GM23338 (cell line): ENCODE results near the gene ALG9. TPM values are rescaled to one million over a fixed set of nuclear protein-coding genes. Genes with fewer than 3 reads are reported as not detected.

ENCODE experiments used
- ATAC-seq: fragments of 200-7000 bp; cut with Tn5 transposase; 3 replicates; pipeline ENCODE4 v1.9.1; 2020
- DNase-seq: peaks from one replicate; pipeline ENCODE4 v3.0.0-alpha.2; 2015; ENCODE audit warnings: low spot score
- H2AFZ ChIP-seq: fragments of 200-600 bp; sonication (generic); 2 replicates; pipeline ENCODE4 v1.8.0; 2016; ENCODE audit warnings: antibody characterized with exemption, mild to moderate bottlenecking, moderate library complexity
- H3F3A ChIP-seq: fragments of 200-600 bp; sonication (generic); replicated peaks from 2 replicates; pipeline ENCODE4 v1.8.0; 2017; ENCODE audit warnings: antibody characterized with exemption, mixed run types, low read depth
- H3K27ac ChIP-seq: fragments of 200-600 bp; sonication (generic); 2 replicates; pipeline ENCODE4 v1.6.1; 2016; ENCODE audit warnings: low read depth
- H3K27me3 ChIP-seq: fragments of 200-600 bp; sonication (generic); 2 replicates; pipeline ENCODE4 v1.8.0; 2016; ENCODE audit warnings: mild to moderate bottlenecking, mixed run types, moderate library complexity; ENCODE audit not compliant: insufficient read depth
- H3K36me3 ChIP-seq: fragments of 200-600 bp; sonication (generic); 2 replicates; pipeline ENCODE4 v1.8.0; 2016; ENCODE audit warnings: mild to moderate bottlenecking; ENCODE audit not compliant: insufficient read depth
- H3K4me1 ChIP-seq: fragments of 200-600 bp; sonication (generic); 2 replicates; pipeline ENCODE4 v1.8.0; 2016; ENCODE audit warnings: mild to moderate bottlenecking, moderate library complexity; ENCODE audit not compliant: insufficient read depth
- H3K4me2 ChIP-seq: fragments of 200-600 bp; sonication (generic); 2 replicates; pipeline ENCODE4 v1.7.1; 2017; ENCODE audit warnings: mixed run types
- H3K4me3 ChIP-seq: fragments of 200-600 bp; sonication (generic); 2 replicates; pipeline ENCODE4 v1.6.1; 2016; ENCODE audit warnings: mixed run types
- H3K79me2 ChIP-seq: fragments of 200-600 bp; sonication (generic); replicated peaks from 2 replicates; pipeline ENCODE4 v1.8.0; 2017; ENCODE audit warnings: mild to moderate bottlenecking; ENCODE audit not compliant: insufficient read depth
- H3K9me2 ChIP-seq: fragments of 200-600 bp; sonication (generic); 2 replicates; pipeline ENCODE4 v1.8.0; 2017; ENCODE audit not compliant: insufficient read depth
- H4K20me1 ChIP-seq: fragments of 200-600 bp; sonication (generic); replicated peaks from 2 replicates; pipeline ENCODE4 v1.8.0; 2017; ENCODE audit warnings: mild to moderate bottlenecking; ENCODE audit not compliant: insufficient read depth
- H3K27ac Mint-ChIP-seq: 2 replicates; pipeline ENCODE4 v1.8.0; 2020; ENCODE audit warnings: inconsistent platforms, mild to moderate bottlenecking, moderate library complexity, mixed read lengths
- H3K27me3 Mint-ChIP-seq: 3 replicates; pipeline ENCODE4 v1.8.0; 2022; ENCODE audit warnings: low read depth, mild to moderate bottlenecking, moderate library complexity, mixed read lengths, inconsistent platforms; ENCODE audit not compliant: insufficient read depth, poor library complexity
- H3K36me3 Mint-ChIP-seq: 3 replicates; pipeline ENCODE4 v1.8.0; 2021; ENCODE audit warnings: low read depth, mild to moderate bottlenecking, inconsistent platforms, moderate library complexity, mixed read lengths
- H3K4me1 Mint-ChIP-seq: 3 replicates; pipeline ENCODE4 v1.8.0; 2020; ENCODE audit warnings: mild to moderate bottlenecking, inconsistent platforms, mixed read lengths
- H3K4me3 Mint-ChIP-seq: 3 replicates; pipeline ENCODE4 v1.8.0; 2021; ENCODE audit warnings: moderate library complexity, mild to moderate bottlenecking, inconsistent platforms, mixed read lengths
- H3K9me3 Mint-ChIP-seq: 3 replicates; pipeline ENCODE4 v1.8.0; 2020; ENCODE audit warnings: moderate library complexity, mild to moderate bottlenecking, inconsistent platforms, mixed read lengths
- CREB1 ChIP-seq: fragments of 250-450 bp; sonication (Bioruptor Pico); IDR thresholded peaks from 2 replicates; pipeline ENCODE4 v1.5.0; 2020; ENCODE audit warnings: low read depth, mild to moderate bottlenecking, moderate library complexity
- CTCF ChIP-seq, 2 experiments: fragments of 200-600 bp in 1 of 2; sonication (generic) in 1 of 2; conservative IDR thresholded peaks; 2 replicates each; pipeline versions ENCODE4 v1.5.1 to v1.6.1; 2016 to 2017; ENCODE audit warnings: antibody characterized with exemption in 2 of 2, low read depth in 2 of 2, mild to moderate bottlenecking in 2 of 2, moderate library complexity in 1 of 2
- ETS1 ChIP-seq: IDR thresholded peaks from 2 replicates; pipeline ENCODE4 v1.6.1; 2016; ENCODE audit warnings: antibody characterized with exemption
- EZH2 ChIP-seq: fragments of 200-600 bp; sonication (generic); IDR thresholded peaks from one replicate; pipeline ENCODE4 v1.8.0; 2017; ENCODE audit warnings: antibody characterized with exemption, mild to moderate bottlenecking, low read depth; ENCODE audit not compliant: unreplicated experiment
- EZH2phosphoT487 ChIP-seq: fragments of 200-600 bp; sonication (generic); IDR thresholded peaks from one replicate; pipeline ENCODE4 v1.8.1; 2018; ENCODE audit warnings: antibody characterized with exemption; ENCODE audit not compliant: unreplicated experiment
- JUNB ChIP-seq: IDR thresholded peaks from one replicate; pipeline ENCODE4 v1.6.1; 2016; ENCODE audit warnings: antibody characterized with exemption; ENCODE audit not compliant: unreplicated experiment
- NANOG ChIP-seq: IDR thresholded peaks from 2 replicates; pipeline ENCODE4 v1.6.1; 2016; ENCODE audit warnings: antibody characterized with exemption, borderline replicate concordance
- POLR2AphosphoS5 ChIP-seq: IDR thresholded peaks from 2 replicates; pipeline ENCODE4 v1.6.1; 2016; ENCODE audit warnings: antibody characterized with exemption, low read depth
- REST ChIP-seq: IDR thresholded peaks from one replicate; pipeline ENCODE4 v1.6.1; 2018; ENCODE audit warnings: antibody characterized with exemption; ENCODE audit not compliant: unreplicated experiment
- STAT1 ChIP-seq: IDR thresholded peaks from one replicate; pipeline ENCODE4 v1.6.1; 2016; ENCODE audit warnings: antibody characterized with exemption; ENCODE audit not compliant: unreplicated experiment
- ZNF114 ChIP-seq: fragments of 250-450 bp; sonication (Bioruptor Pico); IDR thresholded peaks from 2 replicates; pipeline ENCODE4 v1.5.0; 2020; ENCODE audit warnings: mild to moderate bottlenecking, moderate library complexity
- ZNF331 ChIP-seq: fragments of 250-450 bp; sonication (Bioruptor Pico); IDR thresholded peaks from 2 replicates; pipeline ENCODE4 v1.5.0; 2020; ENCODE audit warnings: low read depth, mild to moderate bottlenecking, moderate library complexity
- ZNF462 ChIP-seq: fragments of 250-450 bp; sonication (Bioruptor Pico); IDR thresholded peaks from 2 replicates; pipeline ENCODE4 v1.5.0; 2020; ENCODE audit warnings: mild to moderate bottlenecking, moderate library complexity
- polyA plus RNA-seq: library from polyadenylated mRNA; unstranded; fragments of >200 nt; fragmentation: Nextera tagmentation; extraction: Ambion mirVana; gene quantifications from 2 replicates; pipeline ENCODE4 v1.2.1, GENCODE V29; 2016
- total RNA-seq: library from RNA; depleted of rRNA; stranded (reverse); fragments of >200 nt; shearing (Covaris generic); gene quantifications from 2 replicates; pipeline ENCODE4 v1.2.3, GENCODE V29; 2014

The ALG9 gene
- total and polyA plus RNA-seq, 2 experiments from 2014 or later, result 25.4 to 31.1 TPM

- no peak for TF ChIP-seq POLR2AphosphoS5
These were observed 110.3 kb downstream of the ALG9 start (continued) for GRCh38 chr11:111761036-111761435.

GRCh38 chr11:111759778-111760407 lies 111.5 kb downstream of the ALG9 start:
- Histone ChIP-seq H2AFZ (no peak overlapping the region), H3K27me3 (no peaks in the 10 kb centered on the region), H3K4me2 (no peak overlapping the region), H3F3A (no peaks in the 10 kb centered on the region), H3K4me3 (no peak overlapping the region), H3K36me3 (peaks cover 74% of the 10 kb centered on the region), H3K79me2 (peaks cover 31% of the 10 kb centered on the region), H3K27ac (no peak overlapping the region), H4K20me1 (peaks cover 27% of the 10 kb centered on the region), H3K4me1 (peaks cover 15% of the 10 kb centered on the region), H3K9me2 (no peaks in the 10 kb centered on the region)
- peaks cover 17% of the 10 kb centered on the region for H3K4me1 Mint-ChIP-seq
- DNase-seq, result no peak
- H3K27ac Mint-ChIP-seq, result no peak overlapping the region
- no peak overlapping the region for H3K4me3 Mint-ChIP-seq
- no peaks in the 10 kb centered on the region for H3K9me3 Mint-ChIP-seq
- peaks cover 89% of the 10 kb centered on the region for H3K36me3 Mint-ChIP-seq
- no peak for ATAC-seq
- TF ChIP-seq CREB1 (CRISPR knock-in tag) (no peak), ZNF114 (CRISPR knock-in tag) (no peak), EZH2 (no peak), ZNF462 (CRISPR knock-in tag) (no peak), REST (no peak), NANOG (no peak), CTCF (conservative IDR thresholded peaks at IDR 0.05; ENCODE audit: low read depth in 2 of 2) (no peak), JUNB (no peak), ETS1 (no peak), STAT1 (no peak), POLR2AphosphoS5 (no peak), ZNF331 (no peak), EZH2phosphoT487 (no peak)
- no peaks in the 10 kb centered on the region for H3K27me3 Mint-ChIP-seq
